HEK293 (cell line): ENCODE data around the gene SSTR4.

Source experiments
- CTCF ChIA-PET: fragments of 350-600 bp; formaldehyde crosslinking; extraction: SDS; loops from one replicate; lab custom pipeline; 2021; ENCODE audit warnings: antibody characterized with exemption; lab: Yijun Ruan, JAX
- POLR2A ChIA-PET: fragments of 300-600 bp; formaldehyde crosslinking; extraction: SDS; loops from one replicate; lab custom pipeline; 2020; ENCODE audit warnings: antibody characterized with exemption, inconsistent platforms; lab: Yijun Ruan, JAX
- H3K27ac ChIP-seq: fragments of 200-500 bp; sonication (Bioruptor generic); 2 replicates; pipeline ENCODE4 v1.5.1; 2014; ENCODE audit warnings: low read depth, low read length, control low read depth, inconsistent platforms; ENCODE audit errors: extremely low read depth
- H3K36me3 ChIP-seq, 2 experiments: fragments of 200-500 bp in 1 of 2; sonication (Bioruptor generic) in 1 of 2; 1 replicate in 1 of 2; 2 replicates in 1 of 2; pipeline ENCODE4 v1.5.1; 2014 to 2017; ENCODE audit warnings: inconsistent platforms in 2 of 2, low read length in 2 of 2; ENCODE audit not compliant: control insufficient read depth in 2 of 2, insufficient read depth in 1 of 2
- H3K4me1 ChIP-seq: fragments of 200-500 bp; sonication (Bioruptor generic); 2 replicates; pipeline ENCODE4 v1.5.1; 2014; ENCODE audit warnings: mild to moderate bottlenecking, low read length, inconsistent platforms; ENCODE audit not compliant: control insufficient read depth, insufficient read depth
- H3K4me3 ChIP-seq: 2 replicates; pipeline ENCODE4 v1.5.1; 2011; ENCODE audit warnings: low read depth, mild to moderate bottlenecking, control low read depth, low read length, moderate library complexity
- H3K9me3 ChIP-seq: fragments of 200-500 bp; sonication (Bioruptor generic); 2 replicates; pipeline ENCODE4 v1.5.1; 2014; ENCODE audit warnings: low read depth, low read length, inconsistent platforms; ENCODE audit not compliant: control insufficient read depth, insufficient read depth
- BCL6B ChIP-seq: fragments of 450-650 bp; formaldehyde crosslinking; IDR thresholded peaks from 2 replicates; pipeline ENCODE4 v1.5.1; 2017; ENCODE audit warnings: missing biosample characterization, missing genetic modification characterization
- FEZF1 ChIP-seq: fragments of 450-650 bp; formaldehyde crosslinking; IDR thresholded peaks from 2 replicates; pipeline ENCODE4 v1.5.1; 2016; ENCODE audit warnings: missing biosample characterization, missing genetic modification characterization
- GLI4 ChIP-seq: fragments of 450-650 bp; formaldehyde crosslinking; IDR thresholded peaks from 2 replicates; pipeline ENCODE4 v1.5.1; 2016; ENCODE audit warnings: missing biosample characterization, missing genetic modification characterization
- GLIS1 ChIP-seq: fragments of 450-650 bp; formaldehyde crosslinking; IDR thresholded peaks from 2 replicates; pipeline ENCODE4 v1.5.1; 2016; ENCODE audit warnings: missing biosample characterization, missing genetic modification characterization
- GLIS2 ChIP-seq: fragments of 450-650 bp; formaldehyde crosslinking; IDR thresholded peaks from 2 replicates; pipeline ENCODE4 v1.5.1; 2016; ENCODE audit warnings: missing biosample characterization, missing genetic modification characterization
- HIC1 ChIP-seq: fragments of 450-650 bp; formaldehyde crosslinking; IDR thresholded peaks from 2 replicates; pipeline ENCODE4 v1.5.1; 2016; ENCODE audit warnings: missing biosample characterization, missing genetic modification characterization
- PATZ1 ChIP-seq: fragments of 450-650 bp; formaldehyde crosslinking; IDR thresholded peaks from 2 replicates; pipeline ENCODE4 v1.5.1; 2016; ENCODE audit warnings: missing biosample characterization, missing genetic modification characterization
- ZBTB8A ChIP-seq: fragments of 450-650 bp; formaldehyde crosslinking; IDR thresholded peaks from 2 replicates; pipeline ENCODE4 v1.5.1; 2016; ENCODE audit warnings: missing biosample characterization, missing genetic modification characterization
- ZFHX2 ChIP-seq: fragments of 450-650 bp; formaldehyde crosslinking; conservative IDR thresholded peaks from 2 replicates; pipeline ENCODE4 v1.5.1; 2016; ENCODE audit warnings: missing biosample characterization, missing genetic modification characterization
- ZIC2 ChIP-seq: fragments of 450-650 bp; formaldehyde crosslinking; IDR thresholded peaks from 2 replicates; pipeline ENCODE4 v1.5.1; 2016; ENCODE audit warnings: missing biosample characterization, missing genetic modification characterization
- ZNF138 ChIP-seq: fragments of 450-650 bp; formaldehyde crosslinking; IDR thresholded peaks from 2 replicates; pipeline ENCODE4 v1.5.1; 2016; ENCODE audit warnings: missing biosample characterization, missing genetic modification characterization, borderline replicate concordance
- ZNF341 ChIP-seq: fragments of 450-650 bp; formaldehyde crosslinking; IDR thresholded peaks from 2 replicates; pipeline ENCODE4; 2016; ENCODE audit warnings: low read depth, missing biosample characterization, missing genetic modification characterization
- ZNF626 ChIP-seq: fragments of 450-650 bp; sonication (Bioruptor Pico); formaldehyde crosslinking; IDR thresholded peaks from 2 replicates; pipeline ENCODE4 v1.5.1; 2018; ENCODE audit warnings: missing biosample characterization, missing genetic modification characterization, inconsistent platforms
- ZNF629 ChIP-seq: fragments of 450-650 bp; formaldehyde crosslinking; IDR thresholded peaks from 2 replicates; pipeline ENCODE4 v1.5.1; 2017; ENCODE audit warnings: missing biosample characterization, missing genetic modification characterization
- ZNF639 ChIP-seq: fragments of 450-650 bp; formaldehyde crosslinking; IDR thresholded peaks from 2 replicates; pipeline ENCODE4 v1.5.1; 2016; ENCODE audit warnings: missing biosample characterization, missing genetic modification characterization
- ZNF658 ChIP-seq: fragments of 450-650 bp; formaldehyde crosslinking; IDR thresholded peaks from 2 replicates; pipeline ENCODE4; 2016; ENCODE audit warnings: missing biosample characterization, missing genetic modification characterization
- ZNF837 ChIP-seq: fragments of 450-650 bp; formaldehyde crosslinking; IDR thresholded peaks from 2 replicates; pipeline ENCODE4 v1.5.1; 2016; ENCODE audit warnings: missing biosample characterization, missing genetic modification characterization
- ZSCAN30 ChIP-seq: fragments of 450-650 bp; IDR thresholded peaks from 2 replicates; pipeline ENCODE4 v1.5.1; 2018; ENCODE audit warnings: missing biosample characterization, mild to moderate bottlenecking, missing genetic modification characterization, moderate library complexity
- TF ChIP-seq, protein P1 (sequence below): fragments of 450-650 bp; formaldehyde crosslinking; IDR thresholded peaks from 2 replicates; pipeline ENCODE4 v1.5.1; 2016; ENCODE audit warnings: missing biosample characterization, missing genetic modification characterization, low read depth
- TF ChIP-seq, protein P2 (sequence below): fragments of 450-650 bp; formaldehyde crosslinking; IDR thresholded peaks from 2 replicates; pipeline ENCODE4; 2016; ENCODE audit warnings: missing biosample characterization, missing genetic modification characterization

Gene SSTR4

GRCh38 chr20:23008667-23009066 is 26.4 kb upstream of the SSTR4 start:
- no peak overlapping the region for H3K4me3 ChIP-seq
- TF ChIP-seq ZNF639 (tag by site-specific recombination), result no peak
- TF ChIP-seq GLIS1 (tag by site-specific recombination), result peak; percentile 69
- no peak for TF ChIP-seq ZNF658 (tag by site-specific recombination)
- TF ChIP-seq HIC1 (tag by site-specific recombination), result no peak
- no peak for TF ChIP-seq ZNF626 (tag by site-specific recombination)
- no peak for TF ChIP-seq ZSCAN30
- TF ChIP-seq FEZF1 (tag by site-specific recombination), result no peak
- TF ChIP-seq, protein P1, sequence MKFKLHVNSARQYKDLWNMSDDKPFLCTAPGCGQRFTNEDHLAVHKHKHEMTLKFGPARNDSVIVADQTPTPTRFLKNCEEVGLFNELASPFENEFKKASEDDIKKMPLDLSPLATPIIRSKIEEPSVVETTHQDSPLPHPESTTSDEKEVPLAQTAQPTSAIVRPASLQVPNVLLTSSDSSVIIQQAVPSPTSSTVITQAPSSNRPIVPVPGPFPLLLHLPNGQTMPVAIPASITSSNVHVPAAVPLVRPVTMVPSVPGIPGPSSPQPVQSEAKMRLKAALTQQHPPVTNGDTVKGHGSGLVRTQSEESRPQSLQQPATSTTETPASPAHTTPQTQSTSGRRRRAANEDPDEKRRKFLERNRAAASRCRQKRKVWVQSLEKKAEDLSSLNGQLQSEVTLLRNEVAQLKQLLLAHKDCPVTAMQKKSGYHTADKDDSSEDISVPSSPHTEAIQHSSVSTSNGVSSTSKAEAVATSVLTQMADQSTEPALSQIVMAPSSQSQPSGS (tag by site-specific recombination), result 0 out of 2 replicates have a peak, but pooled peaks have one; percentile 8
- no peak for TF ChIP-seq ZNF341 (tag by site-specific recombination)
- TF ChIP-seq BCL6B, result no peak
- TF ChIP-seq ZIC2, result no peak
- TF ChIP-seq, protein P2, sequence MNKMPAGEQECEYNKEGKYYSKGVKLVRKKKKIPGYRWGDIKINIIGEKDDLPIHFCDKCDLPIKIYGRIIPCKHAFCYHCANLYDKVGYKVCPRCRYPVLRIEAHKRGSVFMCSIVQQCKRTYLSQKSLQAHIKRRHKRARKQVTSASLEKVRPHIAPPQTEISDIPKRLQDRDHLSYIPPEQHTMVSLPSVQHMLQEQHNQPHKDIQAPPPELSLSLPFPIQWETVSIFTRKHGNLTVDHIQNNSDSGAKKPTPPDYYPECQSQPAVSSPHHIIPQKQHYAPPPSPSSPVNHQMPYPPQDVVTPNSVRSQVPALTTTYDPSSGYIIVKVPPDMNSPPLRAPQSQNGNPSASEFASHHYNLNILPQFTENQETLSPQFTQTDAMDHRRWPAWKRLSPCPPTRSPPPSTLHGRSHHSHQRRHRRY (tag by site-specific recombination), result no peak
- TF ChIP-seq ZFHX2 (tag by site-specific recombination), result no peak
- no peak for TF ChIP-seq PATZ1 (tag by site-specific recombination)
- no peak for TF ChIP-seq ZNF138
- TF ChIP-seq GLI4, result no peak
- TF ChIP-seq ZNF629 (tag by site-specific recombination), result peak; percentile 45
- TF ChIP-seq ZBTB8A (tag by site-specific recombination), result no peak
- TF ChIP-seq GLIS2 (tag by site-specific recombination), result peak; percentile 24; the same call in 1 of the 2 replicates
- TF ChIP-seq ZNF837 (tag by site-specific recombination), result no peak
- no peak overlapping the region for H3K27ac ChIP-seq
- no peaks in the 10 kb centered on the region for H3K36me3 ChIP-seq
- H3K4me1 ChIP-seq, result no peaks in the 10 kb centered on the region
- CTCF ChIA-PET, result interaction anchor here (0.7 kb wide), 1 partner anchor 227 kb away, joined by 3 read pairs; no protein-coding TSS in a partner anchor
- POLR2A ChIA-PET, result no interaction called here
- H3K9me3 ChIP-seq, result no peaks in the 10 kb centered on the region
